WTC11 (cell line): ENCODE results near the gene ZNF283. TPM values are rescaled to one million over a fixed set of nuclear protein-coding genes. Genes with fewer than 3 reads are reported as not detected.

Experiments used
- ATF1 ChIP-seq: sonication (generic); formaldehyde crosslinking; IDR thresholded peaks from 2 replicates; pipeline ENCODE4 v1.8.1; 2023; ENCODE audit warnings: mild to moderate bottlenecking, moderate library complexity, missing genetic modification reagents
- CREM ChIP-seq: sonication (generic); formaldehyde crosslinking; IDR thresholded peaks from 2 replicates; pipeline ENCODE4 v1.8.1; 2022; ENCODE audit warnings: mild to moderate bottlenecking, missing genetic modification reagents, moderate library complexity
- ETV6 ChIP-seq: sonication (generic); formaldehyde crosslinking; IDR thresholded peaks from 2 replicates; pipeline ENCODE4 v1.8.1; 2022; ENCODE audit warnings: mild to moderate bottlenecking, missing genetic modification reagents
- FOXK1 ChIP-seq: sonication (generic); formaldehyde crosslinking; IDR thresholded peaks from 2 replicates; pipeline ENCODE4 v1.8.0; 2022; ENCODE audit warnings: mild to moderate bottlenecking, moderate library complexity, missing genetic modification reagents
- JUN ChIP-seq: sonication (generic); formaldehyde crosslinking; IDR thresholded peaks from 2 replicates; pipeline ENCODE4 v1.8.0; 2023; ENCODE audit warnings: mild to moderate bottlenecking, missing genetic modification reagents
- MXD4 ChIP-seq: fragments of 250-450 bp; sonication (Bioruptor Pico); IDR thresholded peaks from 2 replicates; pipeline ENCODE4 v1.8.0; 2021; ENCODE audit warnings: mild to moderate bottlenecking, moderate library complexity, borderline replicate concordance
- MYBL2 ChIP-seq: sonication (generic); formaldehyde crosslinking; IDR thresholded peaks from 2 replicates; pipeline ENCODE4 v1.8.1; 2023; ENCODE audit warnings: mild to moderate bottlenecking, moderate library complexity, missing genetic modification reagents
- NFATC4 ChIP-seq: fragments of 250-450 bp; sonication (Bioruptor Pico); IDR thresholded peaks from 2 replicates; pipeline ENCODE4 v1.9.0; 2021; ENCODE audit warnings: mild to moderate bottlenecking
- SMAD3 ChIP-seq: sonication (generic); formaldehyde crosslinking; IDR thresholded peaks from 2 replicates; pipeline ENCODE4 v1.8.0; 2022; ENCODE audit warnings: missing genetic modification reagents, mild to moderate bottlenecking, borderline replicate concordance
- SOX15 ChIP-seq: fragments of 250-450 bp; sonication (Bioruptor Pico); IDR thresholded peaks from 2 replicates; pipeline ENCODE4 v1.9.0; 2021; ENCODE audit warnings: mild to moderate bottlenecking
- TEAD1 ChIP-seq: sonication (generic); formaldehyde crosslinking; IDR thresholded peaks from 2 replicates; pipeline ENCODE4 v1.8.0; 2022; ENCODE audit warnings: mild to moderate bottlenecking, missing genetic modification reagents
- ZNF396 ChIP-seq: fragments of 250-450 bp; sonication (Bioruptor Pico); IDR thresholded peaks from 2 replicates; pipeline ENCODE4 v1.8.0; 2021; ENCODE audit warnings: mild to moderate bottlenecking, moderate library complexity, borderline replicate concordance
- ZNF671 ChIP-seq: fragments of 250-450 bp; sonication (Bioruptor Pico); IDR thresholded peaks from 2 replicates; pipeline ENCODE4 v1.8.0; 2021; ENCODE audit warnings: mild to moderate bottlenecking
- total RNA-seq: library from RNA; stranded (reverse); gene quantifications from 3 replicates; pipeline ENCODE4 v1.2.3, GENCODE V29; 2021
- TF ChIP-seq, protein P1 (sequence below): sonication (generic); formaldehyde crosslinking; IDR thresholded peaks from 2 replicates; pipeline ENCODE4 v1.8.0; 2022; ENCODE audit warnings: mild to moderate bottlenecking, missing genetic modification reagents
- TF ChIP-seq, protein P2 (sequence below): sonication (generic); formaldehyde crosslinking; IDR thresholded peaks from 2 replicates; pipeline ENCODE4 v1.8.1; 2022; ENCODE audit warnings: missing genetic modification reagents, borderline replicate concordance
- TF ChIP-seq, protein P3 (sequence below): sonication (generic); formaldehyde crosslinking; conservative IDR thresholded peaks from 2 replicates; pipeline ENCODE4 v1.8.1; 2022; ENCODE audit warnings: mild to moderate bottlenecking, missing genetic modification reagents
- TF ChIP-seq, protein P4 (sequence below): fragments of 250-450 bp; sonication (Bioruptor Pico); IDR thresholded peaks from 2 replicates; pipeline ENCODE4 v1.9.0; 2021; ENCODE audit warnings: mild to moderate bottlenecking
- TF ChIP-seq, protein P5 (sequence below): sonication (generic); formaldehyde crosslinking; IDR thresholded peaks from 2 replicates; pipeline ENCODE4 v1.8.1; 2022; ENCODE audit warnings: mild to moderate bottlenecking, missing genetic modification reagents, moderate library complexity, borderline replicate concordance
- TF ChIP-seq, protein P6 (sequence below): sonication (generic); formaldehyde crosslinking; IDR thresholded peaks from 2 replicates; pipeline ENCODE4 v1.8.1; 2023; ENCODE audit warnings: mild to moderate bottlenecking, missing genetic modification reagents, moderate library complexity
- TF ChIP-seq, protein P7 (sequence below): sonication (generic); formaldehyde crosslinking; IDR thresholded peaks from 2 replicates; pipeline ENCODE4 v1.8.0; 2022; ENCODE audit warnings: mild to moderate bottlenecking, missing genetic modification reagents
- TF ChIP-seq, protein P8 (sequence below): fragments of 250-450 bp; sonication (Bioruptor Pico); IDR thresholded peaks from 2 replicates; pipeline ENCODE4 v1.8.0; 2021; ENCODE audit warnings: mild to moderate bottlenecking
- TF ChIP-seq, protein P9 (sequence below): sonication (generic); formaldehyde crosslinking; IDR thresholded peaks from 2 replicates; pipeline ENCODE4 v1.8.0; 2022; ENCODE audit warnings: mild to moderate bottlenecking, missing genetic modification reagents
- TF ChIP-seq, protein P10 (sequence below): sonication (generic); formaldehyde crosslinking; IDR thresholded peaks from 2 replicates; pipeline ENCODE4 v1.8.1; 2022; ENCODE audit warnings: mild to moderate bottlenecking, moderate library complexity, missing genetic modification reagents
- TF ChIP-seq, protein P11 (sequence below): sonication (generic); formaldehyde crosslinking; IDR thresholded peaks from 2 replicates; pipeline ENCODE4 v1.8.0; 2023; ENCODE audit warnings: missing genetic modification reagents, mild to moderate bottlenecking, borderline replicate concordance

ZNF283 gene
- total RNA-seq, 1 experiment from 2014 or later: 7.1 TPM

DNA sequence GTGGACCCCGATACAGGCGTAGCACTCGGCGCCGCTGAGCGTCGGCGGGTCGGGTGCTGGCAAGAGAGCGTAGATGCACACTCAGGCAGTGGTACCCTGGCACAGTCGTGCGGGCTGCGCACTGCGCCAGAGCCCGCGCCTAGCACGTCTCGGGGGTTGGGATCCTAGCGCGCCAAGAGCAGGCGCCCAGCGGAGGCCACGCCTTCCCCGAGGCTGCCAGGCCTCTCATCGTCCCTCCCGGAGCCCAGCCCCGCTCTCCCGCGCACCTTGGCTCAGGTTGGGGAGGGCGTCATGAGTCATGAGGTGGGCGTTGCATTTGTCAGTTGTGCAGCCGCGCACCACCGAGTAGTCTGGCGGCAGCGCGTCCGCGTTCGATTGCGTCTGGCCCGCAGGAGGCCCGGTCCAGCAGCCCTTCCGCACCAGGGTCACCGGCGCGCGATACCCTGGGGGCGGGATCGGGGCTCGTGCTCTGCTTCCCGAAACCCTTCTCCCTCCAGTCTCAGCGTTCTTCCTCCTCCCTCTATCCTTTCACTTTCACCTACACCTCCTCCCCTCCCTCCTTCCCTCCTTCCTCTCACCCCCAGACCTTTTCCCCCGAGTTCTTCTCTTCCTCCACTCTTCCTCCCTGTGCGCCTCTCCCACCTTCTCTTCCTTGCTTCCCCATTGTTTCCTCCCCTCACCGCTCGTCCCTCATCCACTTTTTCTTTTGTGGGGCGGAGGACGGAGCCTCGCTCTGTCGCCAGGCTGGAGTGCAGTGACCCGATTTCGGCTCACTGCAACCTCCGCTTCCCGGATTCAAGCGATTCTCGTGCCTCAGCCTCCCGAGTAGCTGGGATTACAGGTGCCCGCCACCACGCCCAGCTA, 28.3 kb upstream of the ZNF283 start (continued):
- TF ChIP-seq, protein P1, sequence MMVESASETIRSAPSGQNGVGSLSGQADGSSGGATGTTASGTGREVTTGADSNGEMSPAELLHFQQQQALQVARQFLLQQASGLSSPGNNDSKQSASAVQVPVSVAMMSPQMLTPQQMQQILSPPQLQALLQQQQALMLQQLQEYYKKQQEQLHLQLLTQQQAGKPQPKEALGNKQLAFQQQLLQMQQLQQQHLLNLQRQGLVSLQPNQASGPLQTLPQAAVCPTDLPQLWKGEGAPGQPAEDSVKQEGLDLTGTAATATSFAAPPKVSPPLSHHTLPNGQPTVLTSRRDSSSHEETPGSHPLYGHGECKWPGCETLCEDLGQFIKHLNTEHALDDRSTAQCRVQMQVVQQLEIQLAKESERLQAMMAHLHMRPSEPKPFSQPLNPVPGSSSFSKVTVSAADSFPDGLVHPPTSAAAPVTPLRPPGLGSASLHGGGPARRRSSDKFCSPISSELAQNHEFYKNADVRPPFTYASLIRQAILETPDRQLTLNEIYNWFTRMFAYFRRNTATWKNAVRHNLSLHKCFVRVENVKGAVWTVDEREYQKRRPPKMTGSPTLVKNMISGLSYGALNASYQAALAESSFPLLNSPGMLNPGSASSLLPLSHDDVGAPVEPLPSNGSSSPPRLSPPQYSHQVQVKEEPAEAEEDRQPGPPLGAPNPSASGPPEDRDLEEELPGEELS: no peak
- TF ChIP-seq MYBL2 (CRISPR knock-in tag) (no peak; the same call in 1 of the 2 replicates), NFATC4 (no peak), JUN (CRISPR knock-in tag) (no peak), SOX15 (CRISPR knock-in tag) (no peak), TEAD1 (CRISPR knock-in tag) (0 out of 2 replicates have a peak, but pooled peaks have one; percentile 33), MXD4 (CRISPR knock-in tag) (no peak), ZNF396 (no peak), ETV6 (peak; percentile 55; the same call in 1 of the 2 replicates), FOXK1 (CRISPR knock-in tag) (no peak; the same call in 1 of the 2 replicates), CREM (no peak), ATF1 (CRISPR knock-in tag) (no peak), SMAD3 (CRISPR knock-in tag) (no peak), ZNF671 (no peak)
- TF ChIP-seq, protein P2, sequence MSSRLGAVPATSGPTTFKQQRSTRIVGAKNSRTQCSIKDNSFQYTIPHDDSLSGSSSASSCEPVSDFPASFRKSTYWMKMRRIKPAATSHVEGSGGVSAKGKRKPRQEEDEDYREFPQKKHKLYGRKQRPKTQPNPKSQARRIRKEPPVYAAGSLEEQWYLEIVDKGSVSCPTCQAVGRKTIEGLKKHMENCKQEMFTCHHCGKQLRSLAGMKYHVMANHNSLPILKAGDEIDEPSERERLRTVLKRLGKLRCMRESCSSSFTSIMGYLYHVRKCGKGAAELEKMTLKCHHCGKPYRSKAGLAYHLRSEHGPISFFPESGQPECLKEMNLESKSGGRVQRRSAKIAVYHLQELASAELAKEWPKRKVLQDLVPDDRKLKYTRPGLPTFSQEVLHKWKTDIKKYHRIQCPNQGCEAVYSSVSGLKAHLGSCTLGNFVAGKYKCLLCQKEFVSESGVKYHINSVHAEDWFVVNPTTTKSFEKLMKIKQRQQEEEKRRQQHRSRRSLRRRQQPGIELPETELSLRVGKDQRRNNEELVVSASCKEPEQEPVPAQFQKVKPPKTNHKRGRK: peak; percentile 87; the same call in 1 of the 2 replicates
- TF ChIP-seq, protein P3, sequence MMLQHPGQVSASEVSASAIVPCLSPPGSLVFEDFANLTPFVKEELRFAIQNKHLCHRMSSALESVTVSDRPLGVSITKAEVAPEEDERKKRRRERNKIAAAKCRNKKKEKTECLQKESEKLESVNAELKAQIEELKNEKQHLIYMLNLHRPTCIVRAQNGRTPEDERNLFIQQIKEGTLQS: no peak
- TF ChIP-seq, protein P4, sequence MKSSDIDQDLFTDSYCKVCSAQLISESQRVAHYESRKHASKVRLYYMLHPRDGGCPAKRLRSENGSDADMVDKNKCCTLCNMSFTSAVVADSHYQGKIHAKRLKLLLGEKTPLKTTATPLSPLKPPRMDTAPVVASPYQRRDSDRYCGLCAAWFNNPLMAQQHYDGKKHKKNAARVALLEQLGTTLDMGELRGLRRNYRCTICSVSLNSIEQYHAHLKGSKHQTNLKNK (CRISPR knock-in tag): no peak
- TF ChIP-seq, protein P5, sequence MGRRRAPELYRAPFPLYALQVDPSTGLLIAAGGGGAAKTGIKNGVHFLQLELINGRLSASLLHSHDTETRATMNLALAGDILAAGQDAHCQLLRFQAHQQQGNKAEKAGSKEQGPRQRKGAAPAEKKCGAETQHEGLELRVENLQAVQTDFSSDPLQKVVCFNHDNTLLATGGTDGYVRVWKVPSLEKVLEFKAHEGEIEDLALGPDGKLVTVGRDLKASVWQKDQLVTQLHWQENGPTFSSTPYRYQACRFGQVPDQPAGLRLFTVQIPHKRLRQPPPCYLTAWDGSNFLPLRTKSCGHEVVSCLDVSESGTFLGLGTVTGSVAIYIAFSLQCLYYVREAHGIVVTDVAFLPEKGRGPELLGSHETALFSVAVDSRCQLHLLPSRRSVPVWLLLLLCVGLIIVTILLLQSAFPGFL (CRISPR knock-in tag): no peak
- TF ChIP-seq, protein P6, sequence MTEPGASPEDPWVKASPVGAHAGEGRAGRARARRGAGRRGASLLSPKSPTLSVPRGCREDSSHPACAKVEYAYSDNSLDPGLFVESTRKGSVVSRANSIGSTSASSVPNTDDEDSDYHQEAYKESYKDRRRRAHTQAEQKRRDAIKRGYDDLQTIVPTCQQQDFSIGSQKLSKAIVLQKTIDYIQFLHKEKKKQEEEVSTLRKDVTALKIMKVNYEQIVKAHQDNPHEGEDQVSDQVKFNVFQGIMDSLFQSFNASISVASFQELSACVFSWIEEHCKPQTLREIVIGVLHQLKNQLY (CRISPR knock-in tag): no peak
- TF ChIP-seq, protein P7, sequence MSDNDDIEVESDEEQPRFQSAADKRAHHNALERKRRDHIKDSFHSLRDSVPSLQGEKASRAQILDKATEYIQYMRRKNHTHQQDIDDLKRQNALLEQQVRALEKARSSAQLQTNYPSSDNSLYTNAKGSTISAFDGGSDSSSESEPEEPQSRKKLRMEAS (CRISPR knock-in tag): peak; percentile 79
- TF ChIP-seq, protein P8, sequence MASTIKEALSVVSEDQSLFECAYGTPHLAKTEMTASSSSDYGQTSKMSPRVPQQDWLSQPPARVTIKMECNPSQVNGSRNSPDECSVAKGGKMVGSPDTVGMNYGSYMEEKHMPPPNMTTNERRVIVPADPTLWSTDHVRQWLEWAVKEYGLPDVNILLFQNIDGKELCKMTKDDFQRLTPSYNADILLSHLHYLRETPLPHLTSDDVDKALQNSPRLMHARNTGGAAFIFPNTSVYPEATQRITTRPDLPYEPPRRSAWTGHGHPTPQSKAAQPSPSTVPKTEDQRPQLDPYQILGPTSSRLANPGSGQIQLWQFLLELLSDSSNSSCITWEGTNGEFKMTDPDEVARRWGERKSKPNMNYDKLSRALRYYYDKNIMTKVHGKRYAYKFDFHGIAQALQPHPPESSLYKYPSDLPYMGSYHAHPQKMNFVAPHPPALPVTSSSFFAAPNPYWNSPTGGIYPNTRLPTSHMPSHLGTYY (CRISPR knock-in tag): no peak
- TF ChIP-seq, protein P9, sequence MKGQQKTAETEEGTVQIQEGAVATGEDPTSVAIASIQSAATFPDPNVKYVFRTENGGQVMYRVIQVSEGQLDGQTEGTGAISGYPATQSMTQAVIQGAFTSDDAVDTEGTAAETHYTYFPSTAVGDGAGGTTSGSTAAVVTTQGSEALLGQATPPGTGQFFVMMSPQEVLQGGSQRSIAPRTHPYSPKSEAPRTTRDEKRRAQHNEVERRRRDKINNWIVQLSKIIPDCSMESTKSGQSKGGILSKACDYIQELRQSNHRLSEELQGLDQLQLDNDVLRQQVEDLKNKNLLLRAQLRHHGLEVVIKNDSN: peak; percentile 23; the same call in 1 of the 2 replicates
- TF ChIP-seq, protein P10, sequence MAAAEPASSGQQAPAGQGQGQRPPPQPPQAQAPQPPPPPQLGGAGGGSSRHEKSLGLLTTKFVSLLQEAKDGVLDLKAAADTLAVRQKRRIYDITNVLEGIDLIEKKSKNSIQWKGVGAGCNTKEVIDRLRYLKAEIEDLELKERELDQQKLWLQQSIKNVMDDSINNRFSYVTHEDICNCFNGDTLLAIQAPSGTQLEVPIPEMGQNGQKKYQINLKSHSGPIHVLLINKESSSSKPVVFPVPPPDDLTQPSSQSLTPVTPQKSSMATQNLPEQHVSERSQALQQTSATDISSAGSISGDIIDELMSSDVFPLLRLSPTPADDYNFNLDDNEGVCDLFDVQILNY (CRISPR knock-in tag): peak; percentile 77; the same call in 1 of the 2 replicates
- TF ChIP-seq, protein P11, sequence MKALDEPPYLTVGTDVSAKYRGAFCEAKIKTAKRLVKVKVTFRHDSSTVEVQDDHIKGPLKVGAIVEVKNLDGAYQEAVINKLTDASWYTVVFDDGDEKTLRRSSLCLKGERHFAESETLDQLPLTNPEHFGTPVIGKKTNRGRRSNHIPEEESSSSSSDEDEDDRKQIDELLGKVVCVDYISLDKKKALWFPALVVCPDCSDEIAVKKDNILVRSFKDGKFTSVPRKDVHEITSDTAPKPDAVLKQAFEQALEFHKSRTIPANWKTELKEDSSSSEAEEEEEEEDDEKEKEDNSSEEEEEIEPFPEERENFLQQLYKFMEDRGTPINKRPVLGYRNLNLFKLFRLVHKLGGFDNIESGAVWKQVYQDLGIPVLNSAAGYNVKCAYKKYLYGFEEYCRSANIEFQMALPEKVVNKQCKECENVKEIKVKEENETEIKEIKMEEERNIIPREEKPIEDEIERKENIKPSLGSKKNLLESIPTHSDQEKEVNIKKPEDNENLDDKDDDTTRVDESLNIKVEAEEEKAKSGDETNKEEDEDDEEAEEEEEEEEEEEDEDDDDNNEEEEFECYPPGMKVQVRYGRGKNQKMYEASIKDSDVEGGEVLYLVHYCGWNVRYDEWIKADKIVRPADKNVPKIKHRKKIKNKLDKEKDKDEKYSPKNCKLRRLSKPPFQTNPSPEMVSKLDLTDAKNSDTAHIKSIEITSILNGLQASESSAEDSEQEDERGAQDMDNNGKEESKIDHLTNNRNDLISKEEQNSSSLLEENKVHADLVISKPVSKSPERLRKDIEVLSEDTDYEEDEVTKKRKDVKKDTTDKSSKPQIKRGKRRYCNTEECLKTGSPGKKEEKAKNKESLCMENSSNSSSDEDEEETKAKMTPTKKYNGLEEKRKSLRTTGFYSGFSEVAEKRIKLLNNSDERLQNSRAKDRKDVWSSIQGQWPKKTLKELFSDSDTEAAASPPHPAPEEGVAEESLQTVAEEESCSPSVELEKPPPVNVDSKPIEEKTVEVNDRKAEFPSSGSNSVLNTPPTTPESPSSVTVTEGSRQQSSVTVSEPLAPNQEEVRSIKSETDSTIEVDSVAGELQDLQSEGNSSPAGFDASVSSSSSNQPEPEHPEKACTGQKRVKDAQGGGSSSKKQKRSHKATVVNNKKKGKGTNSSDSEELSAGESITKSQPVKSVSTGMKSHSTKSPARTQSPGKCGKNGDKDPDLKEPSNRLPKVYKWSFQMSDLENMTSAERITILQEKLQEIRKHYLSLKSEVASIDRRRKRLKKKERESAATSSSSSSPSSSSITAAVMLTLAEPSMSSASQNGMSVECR: 0 out of 2 replicates have a peak, but pooled peaks have one; percentile 26
